Measurements from ENCODE around the gene NACAD. TPM values are rescaled to one million over a fixed set of nuclear protein-coding genes. Genes with fewer than 3 reads are reported as not detected.

The NACAD gene
- total RNA-seq, 4 donors from 2014 or later = 0.51 to 26.9 (median 5.4) TPM

DNA sequence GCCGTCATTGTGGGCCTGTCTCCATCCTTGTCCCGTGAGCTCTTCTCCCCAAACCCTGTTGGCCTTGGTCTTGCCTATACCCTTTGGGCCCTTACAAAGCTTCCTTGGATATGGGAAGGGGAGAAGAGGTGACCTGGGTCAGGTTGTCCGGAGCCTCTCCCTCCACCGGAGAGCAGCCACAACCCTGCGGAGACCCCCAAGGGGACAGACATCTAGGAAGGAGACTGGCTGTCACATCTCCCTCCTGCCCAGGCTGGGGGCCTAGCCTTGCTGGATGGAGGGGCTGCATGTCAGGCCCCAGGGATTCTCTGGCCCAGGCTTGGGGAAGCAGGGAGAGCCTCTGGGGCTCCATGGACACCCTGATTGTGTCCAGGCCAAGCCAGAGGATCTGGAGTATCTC, 11.8 kb downstream of the NACAD start:
- Histone ChIP-seq H3K27ac (no peak overlapping the region), H3K36me3 (no peaks in the 10 kb centered on the region), H3K9me3 (no peaks in the 10 kb centered on the region), H3K27me3 (no peaks in the 10 kb centered on the region), H3K4me1 (no peaks in the 10 kb centered on the region), H3K4me3 (no peak overlapping the region)
- intact Hi-C loops (cut with DNase I; ENCODE audit: low total_unique reads) = no loop called here
- TF ChIP-seq POLR2A (IDR thresholded peaks at IDR 0.05) = no peak
- TF ChIP-seq, protein P1, sequence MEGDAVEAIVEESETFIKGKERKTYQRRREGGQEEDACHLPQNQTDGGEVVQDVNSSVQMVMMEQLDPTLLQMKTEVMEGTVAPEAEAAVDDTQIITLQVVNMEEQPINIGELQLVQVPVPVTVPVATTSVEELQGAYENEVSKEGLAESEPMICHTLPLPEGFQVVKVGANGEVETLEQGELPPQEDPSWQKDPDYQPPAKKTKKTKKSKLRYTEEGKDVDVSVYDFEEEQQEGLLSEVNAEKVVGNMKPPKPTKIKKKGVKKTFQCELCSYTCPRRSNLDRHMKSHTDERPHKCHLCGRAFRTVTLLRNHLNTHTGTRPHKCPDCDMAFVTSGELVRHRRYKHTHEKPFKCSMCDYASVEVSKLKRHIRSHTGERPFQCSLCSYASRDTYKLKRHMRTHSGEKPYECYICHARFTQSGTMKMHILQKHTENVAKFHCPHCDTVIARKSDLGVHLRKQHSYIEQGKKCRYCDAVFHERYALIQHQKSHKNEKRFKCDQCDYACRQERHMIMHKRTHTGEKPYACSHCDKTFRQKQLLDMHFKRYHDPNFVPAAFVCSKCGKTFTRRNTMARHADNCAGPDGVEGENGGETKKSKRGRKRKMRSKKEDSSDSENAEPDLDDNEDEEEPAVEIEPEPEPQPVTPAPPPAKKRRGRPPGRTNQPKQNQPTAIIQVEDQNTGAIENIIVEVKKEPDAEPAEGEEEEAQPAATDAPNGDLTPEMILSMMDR (IDR thresholded peaks at IDR 0.05) = no peak
- DNase-seq = no peak

DNA sequence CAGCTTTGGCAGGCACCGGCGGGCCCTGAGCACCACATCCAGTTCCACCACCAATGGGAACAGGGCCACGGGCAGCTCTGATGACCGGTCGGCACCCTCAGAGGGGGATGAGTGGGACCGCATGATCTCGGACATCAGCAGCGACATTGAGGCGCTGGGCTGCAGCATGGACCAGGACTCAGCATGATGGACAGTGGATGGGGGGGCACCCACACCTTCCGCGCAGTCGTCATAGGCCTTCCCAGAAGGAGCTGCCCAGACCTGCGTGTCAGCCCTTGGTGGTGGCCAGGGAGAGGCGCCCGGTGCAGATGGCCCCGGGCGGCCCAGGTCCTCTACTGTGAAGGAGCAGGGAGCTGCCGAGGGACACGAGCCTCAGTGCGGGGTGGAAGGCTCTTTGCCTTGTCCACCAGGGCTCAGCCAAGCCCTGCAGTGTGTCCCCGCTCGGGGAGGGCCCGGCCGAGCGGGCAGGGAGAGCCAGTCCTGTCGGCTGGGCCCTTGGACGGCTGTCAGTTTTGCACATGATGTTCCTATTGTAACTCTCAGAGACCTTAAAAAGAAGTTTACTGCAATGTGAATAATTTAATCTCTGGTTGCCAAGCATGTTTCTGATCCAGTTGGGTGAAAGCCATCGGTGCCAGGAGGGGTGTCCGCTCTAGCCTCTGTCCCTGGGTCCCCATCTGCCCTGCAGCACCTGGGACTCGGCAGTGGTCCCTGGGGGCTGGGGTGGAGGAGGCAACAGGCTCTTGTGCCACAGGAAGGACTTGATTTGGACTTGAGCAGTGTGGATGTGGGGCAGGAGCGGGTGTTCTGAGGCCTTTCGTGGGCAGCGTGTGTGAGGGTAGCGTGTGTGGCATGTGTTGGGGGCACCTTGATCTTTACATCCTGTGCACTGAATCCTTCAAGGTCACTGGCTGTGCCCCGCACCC, 12.6 kb downstream of the NACAD start:
- intact Hi-C loops (cut with DNase I; ENCODE audit: low total_unique reads) = no loop called here
- TF ChIP-seq, protein P1 (IDR thresholded peaks at IDR 0.05) = no peak
- TF ChIP-seq POLR2A (IDR thresholded peaks at IDR 0.05) = no peak
- no peak overlapping the region for H3K4me3 ChIP-seq

DNA sequence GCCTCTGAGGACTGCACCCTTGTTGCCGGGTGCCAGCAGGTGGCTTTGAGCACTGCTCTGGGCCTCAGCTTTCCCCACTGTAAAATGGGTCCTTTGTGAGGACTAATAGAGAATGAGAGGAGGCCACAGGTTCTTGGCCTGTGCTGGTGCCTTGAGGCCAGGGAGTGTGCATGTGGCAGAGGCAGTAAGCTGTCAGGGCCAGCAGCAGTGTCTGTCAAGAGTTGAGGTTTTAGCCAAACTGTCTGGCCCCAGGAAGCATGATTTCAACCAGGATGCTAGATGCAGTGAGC, 13.5 kb downstream of the NACAD start:
- no peak for DNase-seq
- H3K36me3 ChIP-seq = no peaks in the 10 kb centered on the region
- no peaks in the 10 kb centered on the region for H3K9me3 ChIP-seq
- H3K27me3 ChIP-seq = no peaks in the 10 kb centered on the region
- no peak overlapping the region for H3K27ac ChIP-seq
- H3K4me3 ChIP-seq = no peak overlapping the region
- intact Hi-C loops (cut with DNase I; ENCODE audit: low total_unique reads) = no loop called here
- no peaks in the 10 kb centered on the region for H3K4me1 ChIP-seq
- TF ChIP-seq, protein P1 (IDR thresholded peaks at IDR 0.05) = no peak
- TF ChIP-seq POLR2A (IDR thresholded peaks at IDR 0.05) = no peak

More for the DNA sequence above, 12.6 kb downstream of the NACAD start:
- Histone ChIP-seq H3K36me3 (no peaks in the 10 kb centered on the region), H3K4me1 (no peaks in the 10 kb centered on the region), H3K9me3 (no peaks in the 10 kb centered on the region), H3K27ac (no peak overlapping the region), H3K27me3 (no peaks in the 10 kb centered on the region)
- no peak for DNase-seq

DNA sequence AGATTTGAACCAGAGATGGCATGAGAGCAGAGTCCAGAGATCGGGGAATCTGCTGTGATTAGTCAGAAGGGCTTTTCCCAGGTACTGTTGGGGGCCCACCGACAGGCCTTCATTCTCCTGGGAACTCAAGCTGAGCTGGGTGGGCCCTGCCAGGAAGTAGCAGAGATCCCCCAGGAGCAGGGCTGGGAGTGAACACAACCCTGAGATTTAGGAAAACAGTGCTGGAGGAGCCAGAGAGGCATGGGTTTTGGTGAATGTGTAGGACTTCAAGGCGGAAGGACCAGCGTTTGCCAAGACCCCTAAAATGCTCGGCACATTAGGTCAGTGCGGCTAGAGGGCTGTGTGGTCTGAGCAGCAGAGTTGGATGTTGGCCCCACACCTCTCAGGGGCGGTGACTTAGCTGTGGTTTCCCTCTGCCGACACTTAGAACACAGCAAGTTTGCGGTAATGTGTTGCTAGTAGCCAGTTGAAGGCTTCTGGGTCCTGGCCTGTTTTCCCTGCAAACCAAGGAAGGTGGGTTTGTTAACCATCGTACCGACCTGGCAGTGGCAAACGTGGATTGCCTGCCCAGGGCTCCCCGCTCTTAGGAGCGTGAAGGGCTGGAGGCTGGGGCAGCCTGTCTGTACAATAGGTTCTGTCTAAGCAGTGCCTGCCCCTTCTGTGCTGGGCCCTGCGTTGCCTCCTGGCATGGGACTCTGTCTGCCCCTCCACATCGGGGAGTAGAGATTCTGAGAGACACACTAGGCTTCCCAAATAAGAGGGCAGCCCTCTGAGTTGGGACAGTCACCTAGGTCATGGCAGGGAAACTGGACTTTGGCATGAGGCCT, 14.0 kb downstream of the NACAD start:
- no peak for TF ChIP-seq POLR2A (IDR thresholded peaks at IDR 0.05)
- TF ChIP-seq, protein P1 (IDR thresholded peaks at IDR 0.05) = no peak
- no peak for DNase-seq
- Histone ChIP-seq H3K36me3 (no peaks in the 10 kb centered on the region), H3K4me1 (no peaks in the 10 kb centered on the region), H3K27me3 (no peaks in the 10 kb centered on the region), H3K27ac (no peak overlapping the region), H3K4me3 (no peak overlapping the region), H3K9me3 (no peaks in the 10 kb centered on the region)
- intact Hi-C loops (cut with DNase I; ENCODE audit: low total_unique reads) = no loop called here

All from uterus (tissue), 4 donors.